Thoracic aorta (tissue), 2 donors: ENCODE results near the gene PSPC1. TPM values are rescaled to one million over a fixed set of nuclear protein-coding genes. Genes with fewer than 3 reads are reported as not detected.
"Not testable (repeated sequence)": the region's sequence is repeated elsewhere in the genome, so short reads cannot be mapped to it uniquely, and the experiment has no call there.

Source experiments
- ATAC-seq: fragments of 150-250 bp; one replicate; pipeline ENCODE4 v1.8.0; 2017; ENCODE audit warnings: low read depth; ENCODE audit not compliant: insufficient number of reproducible peaks, low FRiP score
- DNase-seq: peaks from one replicate; pipeline ENCODE4 v3.0.0-alpha.2; 2020; ENCODE audit warnings: low spot score
- H3K27ac ChIP-seq, 2 donors: fragments of 200-600 bp; sonication (generic); 1 replicate in 1 of 2; 2 replicates in 1 of 2; pipeline ENCODE4 v1.5.1; 2016; ENCODE audit warnings: mild to moderate bottlenecking in 2 of 2, moderate library complexity in 2 of 2
- H3K27me3 ChIP-seq: fragments of 200-600 bp; sonication (generic); replicated peaks from 2 replicates; pipeline ENCODE4 v1.6.0; 2016; ENCODE audit warnings: mild to moderate bottlenecking; ENCODE audit not compliant: insufficient read depth
- H3K36me3 ChIP-seq: fragments of 200-600 bp; sonication (generic); one replicate; pipeline ENCODE4 v1.5.1; 2016
- H3K4me1 ChIP-seq, 2 donors: fragments of 200-600 bp; sonication (generic); 1 replicate in 1 of 2; 2 replicates in 1 of 2; pipeline versions ENCODE4 v1.5.1 to v1.6.0; 2016; ENCODE audit warnings: low read depth in 2 of 2, mild to moderate bottlenecking in 1 of 2; ENCODE audit not compliant: control insufficient read depth in 1 of 2
- H3K4me3 ChIP-seq: fragments of 200-600 bp; sonication (generic); 2 replicates; pipeline ENCODE4 v1.5.1; 2016; ENCODE audit warnings: mild to moderate bottlenecking
- H3K9me3 ChIP-seq: fragments of 200-600 bp; sonication (generic); 2 replicates; pipeline ENCODE4 v1.5.1; 2016
- CTCF ChIP-seq: fragments of 200-600 bp; sonication (generic); IDR thresholded peaks from one replicate; pipeline ENCODE4 v1.5.1; 2019; ENCODE audit warnings: antibody characterized with exemption
- total RNA-seq, 2 donors: library from RNA; depleted of rRNA; stranded (reverse); fragments of >200 nt; gene quantifications; one replicate each; pipeline versions ENCODE4 v1.1.0 to v1.2.3, GENCODE V29; 2016

Gene PSPC1
- total RNA-seq, 2 donors from 2014 or later, result 60.1 to 80.7 TPM

- Histone ChIP-seq H3K4me3 (no peak overlapping the region), H3K27ac (no peak overlapping the region), H3K4me1 (no peaks in the 10 kb centered on the region), H3K27me3 (no peaks in the 10 kb centered on the region), H3K36me3 (no peaks in the 10 kb centered on the region), H3K9me3 (no peaks in the 10 kb centered on the region)
- DNase-seq, result no peak
- no peak for TF ChIP-seq CTCF
- no peak for ATAC-seq
Observed at GRCh38 chr13:19695829-19696228, 86.9 kb downstream of the PSPC1 start.

GRCh38 chr13:19695428-19695827, 87.3 kb downstream of the PSPC1 start:
- no peaks in the 10 kb centered on the region for H3K4me1 ChIP-seq
- no peak for ATAC-seq

GRCh38 chr13:19691447-19691846, 91.3 kb downstream of the PSPC1 start:
- not testable (repeated sequence) for H3K36me3 ChIP-seq, H3K9me3 ChIP-seq, H3K4me3 ChIP-seq, ATAC-seq, DNase-seq, H3K27ac ChIP-seq, H3K4me1 ChIP-seq, H3K27me3 ChIP-seq

More at GRCh38 chr13:19695428-19695827, 87.3 kb downstream of the PSPC1 start:
- Histone ChIP-seq H3K27me3 (no peaks in the 10 kb centered on the region), H3K4me3 (no peak overlapping the region), H3K36me3 (no peaks in the 10 kb centered on the region), H3K9me3 (no peaks in the 10 kb centered on the region), H3K27ac (no peak overlapping the region)
- no peak for TF ChIP-seq CTCF
- DNase-seq, result no peak

GRCh38 chr13:19685437-19685836, 97.3 kb downstream of the PSPC1 start:
- Histone ChIP-seq H3K9me3 (no peaks in the 10 kb centered on the region), H3K27ac (no peak overlapping the region), H3K36me3 (peaks cover 5% of the 10 kb centered on the region), H3K27me3 (no peaks in the 10 kb centered on the region), H3K4me1 (peaks cover 0 to 3% of the 10 kb centered on the region in 2 donors), H3K4me3 (no peak overlapping the region)
- DNase-seq (no peak), ATAC-seq (no peak)
- TF ChIP-seq CTCF, result no peak

GRCh38 chr13:19685034-19685433, 97.7 kb downstream of the PSPC1 start:
- Histone ChIP-seq H3K27me3 (no peaks in the 10 kb centered on the region), H3K27ac (no peak overlapping the region), H3K4me1 (peaks cover 0 to 3% of the 10 kb centered on the region in 2 donors), H3K4me3 (no peak overlapping the region), H3K9me3 (no peaks in the 10 kb centered on the region), H3K36me3 (peaks cover 5% of the 10 kb centered on the region)
- ATAC-seq, result no peak
- TF ChIP-seq CTCF, result no peak
- no peak for DNase-seq

- H3K27me3 ChIP-seq, result no peaks in the 10 kb centered on the region
- ATAC-seq (no peak), DNase-seq (no peak)
- H3K9me3 ChIP-seq, result no peaks in the 10 kb centered on the region
- no peak overlapping the region for H3K27ac ChIP-seq
- no peaks in the 10 kb centered on the region for H3K36me3 ChIP-seq
- TF ChIP-seq CTCF, result no peak
- H3K4me3 ChIP-seq, result no peak overlapping the region
- peaks cover 0 to 3% of the 10 kb centered on the region in 2 donors for H3K4me1 ChIP-seq
Observed at GRCh38 chr13:19681517-19681916, 101.2 kb downstream of the PSPC1 start.
